IPS DF 6.9 (cell line): Measurements from ENCODE around the gene IL1R2.

Source experiments
- DNase-seq: peaks from one replicate; pipeline ENCODE4 v3.0.0-alpha.2; 2013; ENCODE audit warnings: low read depth, low spot score
- H3K27ac ChIP-seq: one replicate; pipeline ENCODE4 v1.5.1; 2013; ENCODE audit warnings: low read length, control low read depth
- H3K27me3 ChIP-seq: 2 replicates; pipeline ENCODE4 v1.6.1; 2013; ENCODE audit warnings: mild to moderate bottlenecking, low read length; ENCODE audit not compliant: control insufficient read depth, insufficient read depth
- H3K36me3 ChIP-seq: 2 replicates; pipeline ENCODE4 v1.6.1; 2013; ENCODE audit warnings: low read length; ENCODE audit not compliant: control insufficient read depth, insufficient read depth
- H3K4me1 ChIP-seq: 2 replicates; pipeline ENCODE4 v1.6.1; 2013; ENCODE audit warnings: low read length; ENCODE audit not compliant: control insufficient read depth, insufficient read depth
- H3K4me3 ChIP-seq: 2 replicates; pipeline ENCODE4 v1.5.1; 2013; ENCODE audit warnings: mild to moderate bottlenecking, low read length
- H3K9me3 ChIP-seq: 2 replicates; pipeline ENCODE4 v1.6.1; 2013; ENCODE audit warnings: low read length, inconsistent platforms; ENCODE audit not compliant: control insufficient read depth, insufficient read depth
- WGBS: extraction: QIAGEN DNeasy Blood & Tissue Kit; methylation state at CpG from one replicate; pipeline ENCODE4 v1.1.7; 2013; ENCODE audit warnings: mixed read lengths, missing lambda C conversion rate; ENCODE audit not compliant: insufficient read length, insufficient coverage; 5-methylcytosine and 5-hydroxymethylcytosine counted together

The IL1R2 gene

DNA sequence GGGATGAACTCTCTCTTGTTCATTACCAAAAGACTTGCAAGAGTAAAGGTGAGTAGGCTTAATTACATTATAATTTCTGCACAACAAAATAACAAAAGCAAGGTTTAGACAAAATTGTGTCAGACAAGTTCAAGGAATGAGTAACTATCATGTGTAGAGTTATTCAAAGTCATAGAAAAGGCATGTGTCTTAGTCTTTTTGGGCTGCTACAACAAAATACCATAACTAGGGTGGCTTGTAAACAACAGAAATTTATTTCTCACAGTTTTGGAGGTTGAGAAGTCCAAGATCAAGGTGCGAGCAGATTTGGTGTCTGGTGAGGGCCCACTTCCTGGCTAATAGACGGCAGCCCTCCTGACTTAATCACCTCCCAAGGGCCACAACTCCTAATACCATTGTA is 37.6 kb downstream of the IL1R2 start:
- Histone ChIP-seq H3K9me3 (no peaks in the 10 kb centered on the region), H3K36me3 (no peaks in the 10 kb centered on the region), H3K27me3 (0 out of 2 replicates have a peak, but pooled peaks cover 1% of the 10 kb centered on the region), H3K4me3 (no peak overlapping the region), H3K4me1 (no peaks in the 10 kb centered on the region), H3K27ac (no peak overlapping the region)
- DNase-seq, result no peak
- WGBS, result no CpG with 5 or more reads among the region's 2 CpGs

DNA sequence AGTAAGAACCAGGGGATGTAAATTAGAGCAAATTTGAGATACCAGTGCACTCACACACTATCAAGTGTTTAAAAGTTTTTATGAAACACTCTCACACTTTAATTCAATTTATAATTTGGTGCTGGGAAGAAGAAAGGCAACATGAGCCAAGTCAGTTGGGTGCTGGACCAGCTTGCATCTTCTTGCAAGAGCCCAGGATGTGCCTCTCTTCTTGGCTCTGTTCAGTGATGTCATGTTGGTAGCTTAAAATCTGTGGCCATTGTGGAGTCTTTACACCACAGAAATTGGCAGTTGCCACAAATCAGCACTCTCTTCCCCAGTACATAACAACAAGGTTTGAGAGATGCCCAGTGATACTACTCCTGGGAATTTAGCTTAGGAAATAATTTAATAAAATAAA is 38.2 kb downstream of the IL1R2 start:
- Histone ChIP-seq H3K4me1 (peaks cover 2% of the 10 kb centered on the region; the same call in 1 of the 2 replicates), H3K36me3 (no peaks in the 10 kb centered on the region), H3K27ac (no peak overlapping the region), H3K9me3 (no peaks in the 10 kb centered on the region), H3K27me3 (0 out of 2 replicates have a peak, but pooled peaks cover 1% of the 10 kb centered on the region), H3K4me3 (no peak overlapping the region)
- DNase-seq, result no peak

DNA sequence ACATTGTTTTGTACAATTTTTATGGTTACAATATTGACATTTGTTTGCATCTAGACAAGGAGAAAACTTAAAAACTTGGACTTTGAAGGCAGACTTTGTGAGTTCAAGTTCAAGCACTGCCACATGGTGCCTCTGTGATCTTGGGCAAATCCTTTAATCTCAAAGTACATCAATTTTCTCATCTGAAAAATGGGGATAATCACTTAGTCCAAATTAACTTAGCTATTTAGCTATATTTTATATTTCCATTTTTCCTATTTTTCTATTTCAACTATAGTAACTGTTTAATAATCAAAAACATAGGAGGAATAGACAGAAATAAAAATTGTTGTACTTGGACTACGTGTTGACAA is 38.7 kb downstream of the IL1R2 start:
- no peaks in the 10 kb centered on the region for H3K9me3 ChIP-seq
- no peak for DNase-seq
- H3K27me3 ChIP-seq, result 0 out of 2 replicates have a peak, but pooled peaks cover 1% of the 10 kb centered on the region
- no peak overlapping the region for H3K27ac ChIP-seq
- H3K4me1 ChIP-seq, result peaks cover 2% of the 10 kb centered on the region; the same call in 1 of the 2 replicates
- WGBS, result no CpG with 5 or more reads among the region's 1 CpG
- no peaks in the 10 kb centered on the region for H3K36me3 ChIP-seq
- H3K4me3 ChIP-seq, result no peak overlapping the region

DNA sequence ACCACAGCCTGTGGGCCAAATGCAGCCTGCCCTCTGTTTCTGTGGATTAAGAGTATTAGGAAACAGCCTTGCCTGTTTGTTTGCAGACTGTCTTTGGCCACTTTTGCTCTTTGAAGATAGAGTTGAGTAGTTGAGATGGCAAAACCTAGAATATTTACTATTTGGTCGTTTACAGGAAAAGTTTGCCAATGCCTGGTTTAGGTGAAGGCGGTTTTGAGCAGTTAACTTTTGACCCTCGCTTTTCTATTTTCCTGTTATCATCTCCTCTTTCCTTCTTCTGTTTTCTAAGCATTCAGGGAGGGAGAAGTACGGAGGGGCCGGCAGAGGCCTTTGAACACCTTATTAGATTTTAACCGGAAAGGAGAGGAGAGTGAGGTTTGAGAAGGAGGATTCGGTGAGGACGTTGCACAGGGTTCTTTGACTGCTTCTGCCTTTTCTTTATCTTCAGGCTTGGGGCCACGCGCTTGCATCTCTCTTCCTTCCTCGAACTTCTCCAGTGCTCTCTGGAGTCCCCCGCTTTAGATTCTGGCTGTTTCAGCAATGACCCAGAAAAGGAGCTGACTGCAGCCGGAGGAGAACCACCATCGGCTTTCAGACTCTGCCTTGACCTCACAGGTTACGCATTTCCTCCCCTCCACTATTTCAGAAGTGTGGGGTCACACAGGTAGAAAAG is 39.2 kb downstream of the IL1R2 start:
- DNase-seq, result no peak
- H3K4me3 ChIP-seq, result no peak overlapping the region
- 0 out of 2 replicates have a peak, but pooled peaks cover 1% of the 10 kb centered on the region for H3K27me3 ChIP-seq
- peaks cover 2% of the 10 kb centered on the region; the same call in 1 of the 2 replicates for H3K4me1 ChIP-seq
- no CpG with 5 or more reads among the region's 15 CpGs for WGBS
- no peaks in the 10 kb centered on the region for H3K36me3 ChIP-seq
- no peak overlapping the region for H3K27ac ChIP-seq
- no peaks in the 10 kb centered on the region for H3K9me3 ChIP-seq

DNA sequence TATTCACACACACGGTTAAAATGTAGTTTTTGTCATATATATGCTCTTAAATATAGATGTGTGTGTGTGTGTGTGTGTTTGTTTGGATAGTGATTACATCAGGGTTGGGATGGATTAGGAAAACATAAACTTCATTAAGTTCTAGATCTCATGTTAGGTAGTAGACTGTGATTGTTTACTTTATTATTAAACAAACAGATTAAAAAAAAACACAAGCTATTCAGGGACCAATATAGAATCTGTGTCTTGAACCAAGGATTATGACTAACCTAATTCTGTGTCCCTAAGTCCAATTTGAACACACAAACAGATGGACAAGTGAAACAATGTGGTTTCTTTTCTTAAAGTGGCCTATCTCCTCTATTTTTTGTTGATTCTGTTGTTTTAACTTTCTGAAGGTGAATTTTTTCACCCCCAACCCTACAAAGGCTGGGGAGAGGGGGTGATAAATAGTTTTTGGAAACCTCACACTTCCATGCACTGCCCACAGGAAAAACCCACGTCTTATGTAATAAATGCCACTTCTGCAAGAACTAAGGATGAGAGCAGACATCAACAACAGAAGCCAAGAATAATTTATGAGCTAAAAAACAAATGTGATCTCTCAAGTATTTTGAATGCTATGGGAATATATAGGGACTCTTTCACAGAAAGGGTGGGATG is 40.7 kb downstream of the IL1R2 start:
- H3K4me1 ChIP-seq, result peaks cover 2% of the 10 kb centered on the region; the same call in 1 of the 2 replicates
- no peak for DNase-seq
- WGBS, result no CpG with 5 or more reads among the region's 2 CpGs

DNA sequence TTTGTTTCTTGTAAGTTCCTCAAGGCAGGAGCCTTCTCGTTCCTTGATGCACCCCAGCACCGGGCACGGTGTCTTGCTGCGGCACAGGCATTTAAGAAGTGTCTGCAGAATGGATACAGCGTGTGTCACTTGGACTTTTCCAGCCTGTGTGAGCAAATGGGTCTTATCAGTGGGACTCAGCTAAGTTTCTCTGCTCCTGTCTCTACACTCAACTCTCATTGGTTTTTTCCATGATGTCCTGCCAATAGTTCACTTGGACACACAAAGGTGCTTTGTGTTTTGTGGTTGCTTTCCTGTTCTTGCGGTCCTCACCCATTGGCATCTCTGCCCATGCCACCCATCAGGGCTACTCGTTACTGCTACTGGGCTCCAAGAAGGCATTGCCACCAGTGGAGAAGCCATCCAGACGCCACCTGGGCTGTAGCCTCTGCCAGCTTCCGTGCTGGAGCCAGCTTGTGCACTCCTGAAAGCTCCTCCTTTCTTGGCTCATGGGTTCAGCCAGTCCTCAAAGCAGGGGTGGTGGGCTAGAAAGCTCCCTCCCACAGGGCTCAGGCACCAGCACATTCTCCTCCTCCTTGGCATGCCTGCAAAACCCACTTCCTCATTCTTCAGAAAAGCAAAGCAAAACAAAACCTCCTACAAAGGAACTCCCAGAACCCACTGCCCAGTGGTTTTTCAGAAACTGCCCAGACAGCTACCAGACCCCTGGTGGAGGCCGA is 41.4 kb downstream of the IL1R2 start:
- no peak overlapping the region for H3K27ac ChIP-seq
- no peak for DNase-seq

More for the DNA sequence above, 40.7 kb downstream of the IL1R2 start:
- H3K27ac ChIP-seq, result no peak overlapping the region
- no peaks in the 10 kb centered on the region for H3K36me3 ChIP-seq
- H3K27me3 ChIP-seq, result 0 out of 2 replicates have a peak, but pooled peaks cover 1% of the 10 kb centered on the region
- no peaks in the 10 kb centered on the region for H3K9me3 ChIP-seq
- no peak overlapping the region for H3K4me3 ChIP-seq

DNA sequence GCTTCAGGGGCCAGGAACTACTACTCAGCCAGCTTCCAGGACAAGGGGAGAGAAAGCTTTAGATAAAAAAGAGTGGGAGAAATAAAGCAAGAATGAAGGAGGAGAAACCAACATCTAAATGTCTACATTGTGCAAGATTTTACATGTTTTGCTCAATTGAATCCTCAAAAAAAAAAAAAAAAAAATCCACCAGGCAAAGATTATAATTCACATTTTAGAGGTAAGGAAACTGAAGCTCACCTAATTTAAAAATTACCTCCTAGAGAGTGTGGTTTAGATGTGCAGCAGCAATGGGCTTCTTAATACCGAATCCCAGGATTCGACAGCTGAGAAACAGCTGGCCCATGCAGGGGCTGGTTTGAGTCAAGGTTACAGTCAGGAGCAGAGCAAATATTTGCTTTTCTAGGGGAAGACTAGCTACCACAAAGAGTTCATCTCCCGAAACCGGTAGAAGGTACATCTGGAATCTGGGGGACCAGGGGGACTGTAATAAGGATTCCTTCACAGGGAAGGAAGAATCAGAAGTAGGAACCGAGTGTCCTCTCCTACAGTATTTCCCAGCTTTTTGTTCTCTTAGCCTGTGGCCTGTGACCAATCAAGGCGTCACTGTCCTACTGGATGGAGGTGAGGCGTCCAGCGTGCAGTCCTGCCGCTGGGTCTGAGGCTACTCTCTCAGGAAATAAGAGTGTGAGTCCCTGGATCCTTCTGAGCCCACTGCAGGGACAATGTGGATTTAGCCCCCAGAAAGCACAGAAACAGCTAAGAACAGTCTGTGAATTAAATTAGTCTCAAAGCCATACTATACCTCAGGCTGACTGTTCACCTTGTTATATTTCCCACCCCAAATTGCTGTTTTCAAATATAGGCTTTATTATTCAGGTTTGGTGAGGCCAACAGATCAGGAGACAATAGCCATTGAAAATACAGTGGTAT is 42.3 kb downstream of the IL1R2 start:
- no peaks in the 10 kb centered on the region for H3K27me3 ChIP-seq
- no peak overlapping the region for H3K4me3 ChIP-seq
- peaks cover 2% of the 10 kb centered on the region; the same call in 1 of the 2 replicates for H3K4me1 ChIP-seq
- no peak overlapping the region for H3K27ac ChIP-seq
- H3K36me3 ChIP-seq, result no peaks in the 10 kb centered on the region
- no peak for DNase-seq
- H3K9me3 ChIP-seq, result no peaks in the 10 kb centered on the region
- no CpG with 5 or more reads among the region's 9 CpGs for WGBS

More for the DNA sequence above, 41.4 kb downstream of the IL1R2 start:
- no peaks in the 10 kb centered on the region for H3K36me3 ChIP-seq
- H3K4me3 ChIP-seq, result no peak overlapping the region
- no CpG with 5 or more reads among the region's 10 CpGs for WGBS
- peaks cover 2% of the 10 kb centered on the region; the same call in 1 of the 2 replicates for H3K4me1 ChIP-seq
- no peaks in the 10 kb centered on the region for H3K9me3 ChIP-seq
- no peaks in the 10 kb centered on the region for H3K27me3 ChIP-seq

DNA sequence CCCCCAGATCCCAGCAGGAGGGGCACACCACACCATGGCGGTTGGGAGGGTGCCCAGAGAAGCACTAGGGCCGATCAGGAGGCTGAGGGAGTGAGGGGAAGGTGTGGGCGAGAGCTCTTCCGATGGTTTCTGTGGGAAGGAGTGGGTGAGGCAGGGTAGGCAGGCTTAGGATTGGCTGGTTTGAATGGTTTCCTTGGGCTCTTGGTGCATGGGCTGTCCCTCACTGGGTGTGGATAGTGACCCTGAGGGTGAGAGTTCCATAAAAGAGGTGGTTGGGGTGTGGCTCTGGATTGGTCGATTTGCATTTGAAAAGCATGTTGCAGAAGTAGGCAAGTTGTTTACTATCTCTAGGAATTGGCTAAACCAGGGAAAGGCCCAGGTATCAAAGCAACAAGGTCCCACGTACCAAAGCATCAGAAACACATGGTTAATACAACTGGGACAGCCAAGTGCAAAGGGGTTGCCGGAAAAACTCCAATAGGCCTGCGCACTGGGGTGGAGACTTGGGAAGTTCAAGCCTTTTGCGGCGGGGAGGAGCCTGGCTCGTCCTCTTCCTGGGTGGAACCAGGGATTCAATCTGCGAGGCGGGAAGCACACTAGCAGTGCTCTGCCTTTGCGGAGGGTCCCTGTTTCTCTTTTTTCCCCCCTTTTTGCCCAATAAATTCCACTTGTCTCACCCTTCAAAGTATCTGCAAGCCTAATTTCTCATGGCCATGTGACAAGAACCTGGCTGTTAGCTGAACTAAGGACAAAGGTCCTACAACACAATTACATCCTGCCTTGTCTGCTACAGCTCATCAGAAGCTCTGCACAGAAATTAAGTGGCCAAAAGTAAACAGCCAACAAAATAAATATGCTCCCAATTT is 43.2 kb downstream of the IL1R2 start:
- H3K4me1 ChIP-seq, result peaks cover 2% of the 10 kb centered on the region; the same call in 1 of the 2 replicates
- no peak overlapping the region for H3K27ac ChIP-seq
- no CpG with 5 or more reads among the region's 14 CpGs for WGBS

DNA sequence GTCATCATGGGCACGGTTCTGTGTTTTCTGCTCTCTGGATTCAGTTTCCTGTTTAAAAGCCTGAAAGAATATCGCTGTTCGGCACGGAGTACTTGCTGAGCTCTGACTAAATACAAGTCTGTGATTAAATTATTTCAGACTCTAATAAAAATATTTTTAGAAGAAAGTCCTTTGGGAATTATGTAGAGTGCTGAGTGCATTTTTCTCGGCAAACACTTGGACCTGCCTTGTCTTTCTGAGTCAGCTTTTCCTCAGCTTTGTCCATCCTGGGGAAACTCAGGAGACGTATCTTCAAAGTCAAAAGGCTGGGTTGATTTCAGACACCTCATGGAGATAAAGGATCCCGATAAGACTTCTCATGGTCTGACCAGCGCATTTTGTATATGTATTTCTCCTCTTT is 45.9 kb downstream of the IL1R2 start:
- Histone ChIP-seq H3K36me3 (no peaks in the 10 kb centered on the region), H3K27ac (no peak overlapping the region), H3K27me3 (no peaks in the 10 kb centered on the region), H3K9me3 (no peaks in the 10 kb centered on the region), H3K4me1 (peaks cover 2% of the 10 kb centered on the region; the same call in 1 of the 2 replicates), H3K4me3 (no peak overlapping the region)
- DNase-seq, result no peak
- WGBS, result no CpG with 5 or more reads among the region's 8 CpGs

More for the DNA sequence above, 43.2 kb downstream of the IL1R2 start:
- Histone ChIP-seq H3K27me3 (no peaks in the 10 kb centered on the region), H3K4me3 (no peak overlapping the region), H3K9me3 (no peaks in the 10 kb centered on the region), H3K36me3 (no peaks in the 10 kb centered on the region)
- no peak for DNase-seq
